Raji (cell line): Measurements from ENCODE around the gene PRSS3.

Experiments used
- POLR2A ChIP-seq: IDR thresholded peaks from 2 replicates; pipeline ENCODE4 v1.6.1; 2011; ENCODE audit warnings: low read depth, low read length, control low read depth; ENCODE audit not compliant: insufficient read depth

Gene PRSS3

DNA sequence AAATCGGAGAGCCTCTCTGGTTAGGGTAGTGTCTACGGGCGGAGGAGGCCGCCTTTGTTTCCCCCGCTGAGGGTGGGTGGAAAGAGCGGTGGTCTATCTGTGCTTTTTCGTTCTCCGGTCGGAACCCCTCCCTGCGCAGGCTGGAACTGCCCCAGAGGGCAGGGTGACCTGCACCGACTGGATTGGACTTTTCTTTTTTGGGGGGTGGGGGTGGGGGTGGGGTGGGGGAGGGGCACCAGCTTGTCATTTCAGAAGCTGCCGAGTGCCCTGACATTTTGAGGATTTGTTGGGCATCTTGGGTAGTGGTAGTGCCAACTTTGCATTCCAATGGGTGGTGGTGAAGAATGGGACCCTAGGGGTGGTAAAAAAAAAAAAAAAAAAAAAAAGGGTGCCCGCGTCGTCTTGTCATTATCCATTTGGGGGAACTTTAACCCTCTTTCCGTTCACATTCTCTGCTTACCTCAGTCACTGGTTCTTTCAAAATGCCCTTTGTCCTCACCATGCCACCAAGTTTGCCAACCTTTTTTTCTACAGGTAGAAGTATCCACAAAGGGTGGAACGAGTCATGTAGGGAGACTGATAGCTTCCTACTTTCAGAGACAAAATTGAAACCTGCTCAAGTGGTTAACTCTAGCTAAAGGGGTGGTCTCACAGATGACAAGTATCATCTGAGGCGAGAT lies 22.9 kb downstream of the PRSS3 start:
- TF ChIP-seq POLR2A, result no peak

DNA sequence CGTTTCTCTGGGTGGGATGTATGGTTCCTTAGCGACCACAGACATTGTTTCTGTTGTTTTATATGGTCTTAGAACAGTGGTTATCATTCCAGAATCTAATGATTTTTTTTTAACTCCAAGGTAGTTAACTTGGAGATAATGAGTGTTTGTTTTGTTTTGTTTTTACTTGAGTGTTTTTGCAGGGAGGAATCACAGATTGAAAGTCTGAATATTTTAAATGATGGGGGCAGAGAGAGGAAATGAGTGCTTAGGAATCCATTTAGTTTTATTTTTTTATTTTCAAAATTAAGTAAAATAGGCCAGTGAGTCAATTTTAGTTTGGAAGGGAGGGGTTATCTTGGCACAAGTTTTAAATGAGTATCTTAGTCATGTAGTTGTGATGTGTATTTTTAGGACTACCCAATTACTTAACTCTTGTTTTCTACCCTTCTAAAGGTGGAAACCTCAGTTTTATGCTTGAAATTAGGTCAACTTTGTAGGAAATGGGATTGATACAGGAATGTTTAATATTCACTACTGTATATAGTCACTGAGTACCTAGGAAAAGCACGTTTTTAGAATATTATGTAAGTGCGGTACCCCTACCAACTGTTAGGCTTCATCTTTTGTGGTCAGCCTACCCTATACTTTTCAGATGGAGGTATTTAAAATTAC lies 23.6 kb downstream of the PRSS3 start:
- TF ChIP-seq POLR2A, result no peak

DNA sequence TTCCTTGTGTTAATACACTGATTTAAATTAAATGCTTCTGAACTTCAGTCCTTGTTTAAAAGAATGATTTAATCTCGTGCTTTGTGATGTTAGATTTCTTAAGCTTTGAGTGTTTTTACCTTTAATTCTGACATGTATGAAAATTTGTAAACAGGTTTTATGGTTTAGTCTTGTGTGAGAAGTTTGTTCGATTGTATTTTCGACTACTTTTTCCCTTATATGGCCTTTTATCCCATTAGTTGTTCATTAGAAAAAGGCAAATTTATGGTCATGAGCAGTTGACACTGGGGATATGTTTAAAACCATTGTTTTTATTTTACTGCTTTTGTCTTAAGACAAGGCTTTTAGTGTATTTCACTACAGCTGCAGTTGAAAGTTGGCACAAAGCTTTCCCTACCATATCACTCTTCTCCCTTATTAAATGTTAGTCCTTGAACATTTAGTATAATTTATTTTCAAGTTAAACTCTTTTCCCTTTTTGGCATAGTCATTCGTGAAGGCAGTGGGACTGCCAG lies 24.9 kb downstream of the PRSS3 start:
- TF ChIP-seq POLR2A, result no peak

DNA sequence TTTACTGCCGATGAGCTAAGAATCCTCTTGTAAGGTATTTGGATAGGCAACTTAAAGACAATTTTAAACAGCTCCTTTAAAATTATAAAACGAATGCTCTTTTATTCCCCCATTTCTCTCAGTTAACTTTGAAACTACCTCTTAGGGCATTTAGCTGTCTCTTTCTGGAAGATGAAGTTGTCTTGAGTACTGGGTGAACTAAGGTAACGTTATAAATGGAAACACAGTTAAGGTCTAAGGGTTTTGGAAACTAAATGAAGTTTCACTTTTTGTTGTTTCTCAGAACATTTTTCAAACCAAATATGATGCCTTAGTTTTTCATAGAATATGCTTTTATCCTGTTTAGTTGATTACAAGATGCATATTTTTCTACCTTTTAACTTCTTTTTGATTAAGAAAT lies 28.4 kb downstream of the PRSS3 start:
- TF ChIP-seq POLR2A, result no peak

DNA sequence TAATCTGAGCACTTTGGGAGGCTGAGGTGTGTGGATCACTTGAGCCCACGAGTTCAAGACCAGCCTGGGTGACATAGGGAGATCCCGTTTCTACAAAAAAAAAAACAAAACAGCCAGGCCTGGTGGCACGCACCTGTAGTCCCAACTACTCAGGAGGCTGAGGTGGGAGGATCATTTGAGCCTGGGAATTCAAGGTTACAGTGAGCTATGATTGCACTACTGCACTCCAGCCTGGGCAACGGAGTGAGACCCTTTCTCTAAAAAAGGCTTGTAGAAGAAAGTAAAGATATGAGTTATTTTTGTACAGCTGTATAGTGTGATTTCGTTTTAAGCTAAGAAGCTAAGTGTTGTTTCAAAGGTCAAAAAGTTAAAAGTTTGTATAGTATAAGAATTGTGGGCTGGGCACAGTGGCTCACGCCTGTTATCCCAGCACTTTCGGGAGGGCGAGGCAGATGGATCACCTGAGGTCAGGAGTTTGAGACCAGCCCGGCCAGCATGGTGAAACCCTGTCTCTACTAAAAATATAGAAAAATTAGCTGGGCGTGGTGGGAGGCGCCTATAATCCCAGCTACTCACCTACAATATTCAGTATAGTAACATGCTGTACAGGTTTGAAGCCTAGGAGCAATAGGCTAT lies 40.4 kb downstream of the PRSS3 start:
- no peak for TF ChIP-seq POLR2A

DNA sequence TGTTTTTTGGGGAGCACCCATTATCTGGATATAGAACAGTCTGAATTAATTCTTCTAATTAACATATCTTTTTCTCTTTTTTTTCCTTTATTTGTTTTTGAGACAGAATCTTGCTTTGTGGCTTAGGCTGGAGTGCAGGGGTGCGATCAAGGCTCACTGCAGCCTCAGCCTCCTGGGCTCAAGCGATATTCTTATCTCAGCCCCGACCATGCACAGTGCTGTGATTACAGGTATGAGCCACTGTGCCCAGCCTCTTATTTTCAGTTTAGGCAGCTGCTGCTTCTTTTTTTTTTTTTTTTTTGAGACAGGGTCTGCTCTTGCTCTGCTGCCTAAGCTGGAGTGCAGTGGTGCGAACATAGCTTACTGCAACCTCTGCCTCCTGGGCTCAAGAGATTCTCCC lies 41.8 kb downstream of the PRSS3 start:
- TF ChIP-seq POLR2A, result no peak

DNA sequence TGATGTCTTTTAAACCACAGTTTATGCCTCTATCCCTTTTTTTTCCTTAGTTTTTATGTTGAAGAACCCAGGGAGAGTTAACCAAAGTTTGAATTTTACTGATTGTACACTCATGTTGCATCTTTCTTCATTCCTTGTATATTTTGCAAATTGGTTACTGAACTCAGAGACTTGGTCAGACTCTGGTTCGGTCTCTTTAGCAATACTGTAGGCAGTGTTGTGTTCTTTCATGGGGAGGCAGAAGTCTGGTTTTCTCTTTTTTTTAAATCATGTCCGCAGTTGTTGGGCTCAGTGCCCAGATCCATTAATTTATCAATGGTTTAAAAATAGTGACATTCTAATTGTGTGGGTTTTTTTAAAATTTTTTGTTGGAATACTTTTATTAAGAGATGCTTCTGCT lies 45.0 kb downstream of the PRSS3 start:
- no peak for TF ChIP-seq POLR2A

DNA sequence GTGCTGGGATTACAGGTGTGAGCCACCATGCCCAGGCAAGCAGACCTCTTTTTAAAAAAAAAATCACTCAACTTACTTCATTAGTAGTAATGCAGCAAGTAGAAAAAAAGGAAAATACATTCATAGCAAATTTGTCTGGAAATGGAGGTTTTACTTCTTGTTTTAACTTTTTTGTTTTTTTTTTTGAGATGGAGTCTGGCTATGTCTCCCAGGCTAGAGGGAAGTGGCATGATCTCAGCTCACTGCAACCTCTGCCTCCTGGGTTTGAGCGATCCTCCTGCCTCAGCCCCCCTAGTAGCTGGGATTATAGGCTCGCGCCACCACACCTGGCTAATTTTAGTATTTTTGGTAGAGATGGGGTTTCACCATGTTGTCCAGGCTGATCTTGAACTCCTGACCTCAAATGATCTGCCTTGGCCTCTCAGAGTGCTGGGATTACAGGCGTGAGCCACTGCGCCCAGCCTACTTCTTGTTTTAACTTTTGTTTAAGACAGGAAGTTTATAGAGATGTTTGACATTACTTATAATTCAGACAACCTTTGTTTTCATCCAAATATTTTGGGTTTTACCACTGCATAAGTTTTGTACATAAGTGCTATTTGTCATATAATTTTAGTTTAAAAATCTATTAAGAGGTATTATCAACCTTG lies 48.1 kb downstream of the PRSS3 start:
- no peak for TF ChIP-seq POLR2A

DNA sequence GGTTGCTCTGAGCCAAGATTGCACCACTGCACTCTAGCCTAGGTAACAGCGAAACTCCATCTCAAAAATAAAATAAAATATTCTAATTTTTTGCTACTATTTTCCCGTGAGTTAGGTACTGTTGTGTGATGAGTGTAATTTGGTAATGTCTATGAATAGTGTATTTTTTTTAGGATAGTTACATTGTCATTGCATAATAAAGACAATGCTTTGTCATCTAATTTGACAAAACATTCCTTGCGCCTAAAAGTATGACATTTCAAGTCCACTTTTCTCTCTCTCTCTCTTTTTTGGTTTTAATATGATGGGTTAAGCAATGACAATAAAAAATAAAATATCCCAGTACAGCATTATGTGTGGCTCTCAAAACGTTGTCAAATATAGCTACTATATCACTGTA lies 50.9 kb downstream of the PRSS3 start:
- no peak for TF ChIP-seq POLR2A
